Measurements from ENCODE around the gene TMEM144. TPM values are rescaled to one million over a fixed set of nuclear protein-coding genes. Genes with fewer than 3 reads are reported as not detected.

The TMEM144 gene
- total RNA-seq, 4 donors from 2014 or later: 0.51 to 2.9 (median 2.3) TPM

GRCh38 chr4:158197194-158197776, 13.0 kb upstream of the TMEM144 start:
- in situ Hi-C loops (cut with MboI; ENCODE audit: low sequenced_read_pairs in 4 of 4) (loop anchor here in 1 of 4 donors (10.0 kb wide), 1 partner anchor 58 kb away; no protein-coding TSS in a partner anchor), intact Hi-C loops (cut with DNase I; ENCODE audit: low total_unique reads) (no loop called here)
- no peaks in the 10 kb centered on the region for H3K27me3 ChIP-seq
- no peak for DNase-seq
- no peak overlapping the region for H3K4me3 ChIP-seq
- no peak for TF ChIP-seq POLR2A (IDR thresholded peaks at IDR 0.05)
- TF ChIP-seq CTCF (IDR thresholded peaks at IDR 0.05 in 4 of 5, conservative IDR thresholded peaks at IDR 0.05 in 1 of 5): no peak
- H3K9me3 ChIP-seq: no peaks in the 10 kb centered on the region
- no peak for ATAC-seq
- no peak overlapping the region for H3K27ac ChIP-seq
- H3K36me3 ChIP-seq: no peaks in the 10 kb centered on the region
- no peaks in the 10 kb centered on the region for H3K4me1 ChIP-seq

- H3K9me3 ChIP-seq: no peaks in the 10 kb centered on the region
- no peak overlapping the region for H3K4me3 ChIP-seq
- in situ Hi-C loops (cut with MboI; ENCODE audit: low sequenced_read_pairs in 4 of 4) (no loop called here), intact Hi-C loops (cut with DNase I; ENCODE audit: low total_unique reads) (no loop called here)
- no peaks in the 10 kb centered on the region for H3K36me3 ChIP-seq
- no peaks in the 10 kb centered on the region for H3K4me1 ChIP-seq
- no peaks in the 10 kb centered on the region for H3K27me3 ChIP-seq
- ATAC-seq: no peak
- H3K27ac ChIP-seq: no peak overlapping the region
- no peak for TF ChIP-seq POLR2A (IDR thresholded peaks at IDR 0.05)
- no peak for TF ChIP-seq CTCF (IDR thresholded peaks at IDR 0.05 in 4 of 5, conservative IDR thresholded peaks at IDR 0.05 in 1 of 5)
- no peak for DNase-seq
Measured at GRCh38 chr4:158200214-158200613, 10.1 kb upstream of the TMEM144 start.

GRCh38 chr4:158201322-158201721, 9.0 kb upstream of the TMEM144 start:
- no peak overlapping the region for H3K4me3 ChIP-seq
- H3K4me1 ChIP-seq: no peaks in the 10 kb centered on the region
- in situ Hi-C loops (cut with MboI; ENCODE audit: low sequenced_read_pairs in 4 of 4): no loop called here
- H3K27me3 ChIP-seq: no peaks in the 10 kb centered on the region
- DNase-seq (no peak), ATAC-seq (no peak)
- no peak overlapping the region for H3K27ac ChIP-seq
- H3K36me3 ChIP-seq: no peaks in the 10 kb centered on the region
- TF ChIP-seq POLR2A (IDR thresholded peaks at IDR 0.05): no peak
- TF ChIP-seq CTCF (IDR thresholded peaks at IDR 0.05 in 4 of 5, conservative IDR thresholded peaks at IDR 0.05 in 1 of 5): no peak
- intact Hi-C loops (cut with DNase I; ENCODE audit: low total_unique reads): no loop called here
- H3K9me3 ChIP-seq: no peaks in the 10 kb centered on the region

- ATAC-seq (no peak), DNase-seq (no peak)
- intact Hi-C loops (cut with DNase I; ENCODE audit: low total_unique reads) (no loop called here), in situ Hi-C loops (cut with MboI; ENCODE audit: low sequenced_read_pairs in 4 of 4) (no loop called here)
- H3K27me3 ChIP-seq: no peaks in the 10 kb centered on the region
- H3K4me1 ChIP-seq: no peaks in the 10 kb centered on the region
- no peaks in the 10 kb centered on the region for H3K9me3 ChIP-seq
- H3K4me3 ChIP-seq: no peak overlapping the region
- H3K27ac ChIP-seq: no peak overlapping the region
- no peak for TF ChIP-seq POLR2A (IDR thresholded peaks at IDR 0.05)
- TF ChIP-seq CTCF (IDR thresholded peaks at IDR 0.05 in 4 of 5, conservative IDR thresholded peaks at IDR 0.05 in 1 of 5): no peak
- no peaks in the 10 kb centered on the region for H3K36me3 ChIP-seq
Measured at GRCh38 chr4:158201876-158202275, 8.4 kb upstream of the TMEM144 start.

- TF ChIP-seq CTCF (IDR thresholded peaks at IDR 0.05 in 4 of 5, conservative IDR thresholded peaks at IDR 0.05 in 1 of 5) (no peak), POLR2A (IDR thresholded peaks at IDR 0.05) (no peak)
- no peaks in the 10 kb centered on the region for H3K27me3 ChIP-seq
- no peak overlapping the region for H3K4me3 ChIP-seq
- ATAC-seq: no peak
- no peaks in the 10 kb centered on the region for H3K9me3 ChIP-seq
- DNase-seq: no peak
- no peaks in the 10 kb centered on the region for H3K4me1 ChIP-seq
- intact Hi-C loops (cut with DNase I; ENCODE audit: low total_unique reads) (no loop called here), in situ Hi-C loops (cut with MboI; ENCODE audit: low sequenced_read_pairs in 4 of 4) (no loop called here)
- no peak overlapping the region for H3K27ac ChIP-seq
- no peaks in the 10 kb centered on the region for H3K36me3 ChIP-seq
Measured at GRCh38 chr4:158202481-158202880, 7.8 kb upstream of the TMEM144 start.

All from gastrocnemius medialis (tissue), 4 donors.